ENCODE measurements around the gene SNRNP40. TPM values are rescaled to one million over a fixed set of nuclear protein-coding genes. Genes with fewer than 3 reads are reported as not detected.
"Not testable (repeated sequence)": the region's sequence is repeated elsewhere in the genome, so short reads cannot be mapped to it uniquely, and the experiment has no call there.

The SNRNP40 gene
- total RNA-seq, 1 donor from 2014 or later = 70.7 TPM

DNA sequence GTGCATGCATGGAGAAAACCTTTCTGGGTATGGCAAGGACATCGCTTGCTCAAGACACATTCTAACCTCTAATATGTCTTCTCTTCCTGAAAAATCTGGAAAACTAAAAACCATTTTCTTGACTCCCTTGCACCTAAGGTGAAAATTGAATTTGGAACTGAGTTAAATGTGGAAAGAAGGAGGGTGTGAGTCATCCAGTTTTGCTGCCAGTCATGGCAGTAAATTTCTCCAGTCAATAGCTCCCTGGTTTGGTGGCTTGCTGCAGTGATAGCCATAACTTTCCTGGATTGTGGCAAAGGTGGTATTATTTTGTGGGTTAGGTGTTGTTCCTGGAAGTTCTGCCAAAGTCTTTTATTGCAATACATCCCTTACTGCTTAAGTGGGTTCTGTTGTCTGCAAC, 2.8 kb upstream of the SNRNP40 start:
- peaks cover 16% of the 10 kb centered on the region for H3K4me1 Mint-ChIP-seq
- DNase-seq (ENCODE audit: low spot score in 2 of 2, unreplicated experiment in 2 of 2) = no peak
- no peaks in the 10 kb centered on the region for H3K9me3 Mint-ChIP-seq
- H3K4me3 Mint-ChIP-seq = no peak overlapping the region
- no peak overlapping the region for H3K27ac Mint-ChIP-seq
- H3K36me3 Mint-ChIP-seq = no peaks in the 10 kb centered on the region
- no peaks in the 10 kb centered on the region for H3K27me3 Mint-ChIP-seq (ENCODE audit: low read depth)
- TF ChIP-seq, protein P1, sequence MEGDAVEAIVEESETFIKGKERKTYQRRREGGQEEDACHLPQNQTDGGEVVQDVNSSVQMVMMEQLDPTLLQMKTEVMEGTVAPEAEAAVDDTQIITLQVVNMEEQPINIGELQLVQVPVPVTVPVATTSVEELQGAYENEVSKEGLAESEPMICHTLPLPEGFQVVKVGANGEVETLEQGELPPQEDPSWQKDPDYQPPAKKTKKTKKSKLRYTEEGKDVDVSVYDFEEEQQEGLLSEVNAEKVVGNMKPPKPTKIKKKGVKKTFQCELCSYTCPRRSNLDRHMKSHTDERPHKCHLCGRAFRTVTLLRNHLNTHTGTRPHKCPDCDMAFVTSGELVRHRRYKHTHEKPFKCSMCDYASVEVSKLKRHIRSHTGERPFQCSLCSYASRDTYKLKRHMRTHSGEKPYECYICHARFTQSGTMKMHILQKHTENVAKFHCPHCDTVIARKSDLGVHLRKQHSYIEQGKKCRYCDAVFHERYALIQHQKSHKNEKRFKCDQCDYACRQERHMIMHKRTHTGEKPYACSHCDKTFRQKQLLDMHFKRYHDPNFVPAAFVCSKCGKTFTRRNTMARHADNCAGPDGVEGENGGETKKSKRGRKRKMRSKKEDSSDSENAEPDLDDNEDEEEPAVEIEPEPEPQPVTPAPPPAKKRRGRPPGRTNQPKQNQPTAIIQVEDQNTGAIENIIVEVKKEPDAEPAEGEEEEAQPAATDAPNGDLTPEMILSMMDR (IDR thresholded peaks at IDR 0.05; ENCODE audit: unreplicated experiment) = no peak

- no peak for DNase-seq (ENCODE audit: low spot score in 2 of 2, unreplicated experiment in 2 of 2)
- H3K4me1 Mint-ChIP-seq = peaks cover 16% of the 10 kb centered on the region
- TF ChIP-seq, protein P1 (IDR thresholded peaks at IDR 0.05; ENCODE audit: unreplicated experiment) = no peak
- no peaks in the 10 kb centered on the region for H3K9me3 Mint-ChIP-seq
- no peaks in the 10 kb centered on the region for H3K27me3 Mint-ChIP-seq (ENCODE audit: low read depth)
- H3K27ac Mint-ChIP-seq = no peak overlapping the region
- H3K4me3 Mint-ChIP-seq = no peak overlapping the region
- H3K36me3 Mint-ChIP-seq = peaks cover 10% of the 10 kb centered on the region
Measured at GRCh38 chr1:31297277-31298247, 974 bp upstream of the SNRNP40 start.

DNA sequence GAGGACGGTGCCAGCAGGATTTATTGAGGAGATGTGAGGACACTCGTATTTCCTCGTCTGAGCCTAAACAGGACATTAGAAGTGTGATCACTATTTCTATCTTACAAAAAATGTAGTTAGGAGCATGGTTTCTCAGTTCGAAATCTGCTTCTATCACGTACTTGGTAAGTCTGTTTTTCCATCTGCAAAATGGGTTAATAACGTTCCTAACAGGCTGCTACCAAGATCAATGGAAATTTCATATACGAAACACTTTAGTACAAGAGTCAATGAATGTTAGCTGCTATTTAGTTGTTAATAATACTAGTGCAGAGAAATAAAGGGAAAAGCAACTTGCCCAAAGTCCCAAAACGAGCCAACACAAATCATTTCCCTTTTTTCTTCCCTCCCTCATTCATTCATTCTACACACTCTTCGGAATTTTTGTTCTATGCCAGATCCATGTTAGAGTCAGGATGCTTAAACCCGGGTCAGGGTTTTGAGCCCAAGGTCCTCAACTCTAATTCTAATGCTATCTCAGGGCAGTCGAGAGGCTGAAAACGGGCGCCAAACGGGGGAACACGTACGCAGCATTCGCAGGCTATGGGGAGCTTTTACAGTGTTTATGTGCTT, 608 bp downstream of the SNRNP40 start:
- H3K36me3 Mint-ChIP-seq = peaks cover 16% of the 10 kb centered on the region
- H3K4me3 Mint-ChIP-seq = no peak overlapping the region

GRCh38 chr1:31289021-31289420, 7.6 kb downstream of the SNRNP40 start:
- peaks cover 35% of the 10 kb centered on the region for H3K36me3 Mint-ChIP-seq
- TF ChIP-seq, protein P1 (IDR thresholded peaks at IDR 0.05; ENCODE audit: unreplicated experiment) = no peak

More for the DNA sequence above, 608 bp downstream of the SNRNP40 start:
- Mint-ChIP-seq H3K27ac (no peak overlapping the region), H3K4me1 (peaks cover 16% of the 10 kb centered on the region), H3K9me3 (no peaks in the 10 kb centered on the region), H3K27me3 (ENCODE audit: low read depth) (no peaks in the 10 kb centered on the region)
- TF ChIP-seq, protein P1 (IDR thresholded peaks at IDR 0.05; ENCODE audit: unreplicated experiment) = no peak
- DNase-seq (ENCODE audit: low spot score in 2 of 2, unreplicated experiment in 2 of 2) = no peak

GRCh38 chr1:31287791-31288190, 8.8 kb downstream of the SNRNP40 start:
- H3K36me3 Mint-ChIP-seq = peaks cover 33% of the 10 kb centered on the region
- H3K27ac Mint-ChIP-seq; DNase-seq (ENCODE audit: low spot score in 2 of 2, unreplicated experiment in 2 of 2); H3K4me3 Mint-ChIP-seq; H3K27me3 Mint-ChIP-seq (ENCODE audit: low read depth); H3K4me1 Mint-ChIP-seq; H3K9me3 Mint-ChIP-seq: not testable (repeated sequence)

More at GRCh38 chr1:31289021-31289420, 7.6 kb downstream of the SNRNP40 start:
- Mint-ChIP-seq H3K4me3 (no peak overlapping the region), H3K9me3 (no peaks in the 10 kb centered on the region), H3K4me1 (no peaks in the 10 kb centered on the region), H3K27ac (no peak overlapping the region), H3K27me3 (ENCODE audit: low read depth) (no peaks in the 10 kb centered on the region)
- DNase-seq (ENCODE audit: low spot score in 2 of 2, unreplicated experiment in 2 of 2) = no peak

DNA sequence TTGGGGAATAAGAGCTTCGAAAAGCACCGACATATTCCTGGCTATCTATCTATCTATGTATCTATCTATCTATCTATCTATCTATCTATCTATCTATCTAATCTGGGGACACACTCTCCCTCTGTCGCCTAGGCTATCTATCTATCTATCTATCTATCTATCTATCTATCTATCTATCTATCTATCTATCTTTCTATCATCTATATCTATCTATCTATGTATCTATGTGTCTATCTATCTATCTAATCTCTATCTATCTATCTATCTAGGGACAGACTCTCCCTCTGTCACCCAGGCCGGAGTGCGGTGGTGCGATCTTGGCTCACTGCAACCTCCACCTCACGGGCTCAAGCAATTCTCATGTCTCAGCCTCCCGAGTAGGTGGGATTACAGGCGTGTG, 14.2 kb downstream of the SNRNP40 start:
- not testable (repeated sequence) for H3K27me3 Mint-ChIP-seq (ENCODE audit: low read depth); H3K4me1 Mint-ChIP-seq; H3K27ac Mint-ChIP-seq; H3K9me3 Mint-ChIP-seq; DNase-seq (ENCODE audit: low spot score in 2 of 2, unreplicated experiment in 2 of 2); H3K4me3 Mint-ChIP-seq
- H3K36me3 Mint-ChIP-seq = peaks cover 48% of the 10 kb centered on the region
